IgD-negative memory B cell (primary cell): ENCODE measurements around the gene UBAP2L. TPM values are rescaled to one million over a fixed set of nuclear protein-coding genes. Genes with fewer than 3 reads are reported as not detected.

Experiments used
- H3K27ac Mint-ChIP-seq, 3 donors: one replicate each; pipeline ENCODE4 v1.8.0; 2020 to 2022; ENCODE audit warnings: mild to moderate bottlenecking in 3 of 3, mixed read lengths in 3 of 3, moderate library complexity in 1 of 3
- H3K27me3 Mint-ChIP-seq: one replicate; pipeline ENCODE4 v1.8.0; 2021; ENCODE audit warnings: mixed read lengths
- H3K36me3 Mint-ChIP-seq: one replicate; pipeline ENCODE4 v1.8.0; 2020; ENCODE audit warnings: mild to moderate bottlenecking, mixed read lengths
- H3K4me1 Mint-ChIP-seq, 3 donors: one replicate each; pipeline ENCODE4 v1.8.0; 2020 to 2022; ENCODE audit warnings: mixed read lengths in 3 of 3, mild to moderate bottlenecking in 1 of 3
- H3K4me3 Mint-ChIP-seq, 4 donors: one replicate each; pipeline ENCODE4 v1.8.0; 2020 to 2022; ENCODE audit warnings: mild to moderate bottlenecking in 4 of 4, mixed read lengths in 4 of 4, moderate library complexity in 3 of 4
- H3K9me3 Mint-ChIP-seq, 3 donors: one replicate each; pipeline ENCODE4 v1.8.0; 2020 to 2021; ENCODE audit warnings: mixed read lengths in 3 of 3, mild to moderate bottlenecking in 1 of 3
- polyA plus RNA-seq: library from polyadenylated mRNA; unstranded; fragments of 300-500 nt; fragmentation: Illumina TruSeq; gene quantifications from one replicate; pipeline ENCODE4 v1.2.3, GENCODE V29; 2021

The UBAP2L gene, protein sequence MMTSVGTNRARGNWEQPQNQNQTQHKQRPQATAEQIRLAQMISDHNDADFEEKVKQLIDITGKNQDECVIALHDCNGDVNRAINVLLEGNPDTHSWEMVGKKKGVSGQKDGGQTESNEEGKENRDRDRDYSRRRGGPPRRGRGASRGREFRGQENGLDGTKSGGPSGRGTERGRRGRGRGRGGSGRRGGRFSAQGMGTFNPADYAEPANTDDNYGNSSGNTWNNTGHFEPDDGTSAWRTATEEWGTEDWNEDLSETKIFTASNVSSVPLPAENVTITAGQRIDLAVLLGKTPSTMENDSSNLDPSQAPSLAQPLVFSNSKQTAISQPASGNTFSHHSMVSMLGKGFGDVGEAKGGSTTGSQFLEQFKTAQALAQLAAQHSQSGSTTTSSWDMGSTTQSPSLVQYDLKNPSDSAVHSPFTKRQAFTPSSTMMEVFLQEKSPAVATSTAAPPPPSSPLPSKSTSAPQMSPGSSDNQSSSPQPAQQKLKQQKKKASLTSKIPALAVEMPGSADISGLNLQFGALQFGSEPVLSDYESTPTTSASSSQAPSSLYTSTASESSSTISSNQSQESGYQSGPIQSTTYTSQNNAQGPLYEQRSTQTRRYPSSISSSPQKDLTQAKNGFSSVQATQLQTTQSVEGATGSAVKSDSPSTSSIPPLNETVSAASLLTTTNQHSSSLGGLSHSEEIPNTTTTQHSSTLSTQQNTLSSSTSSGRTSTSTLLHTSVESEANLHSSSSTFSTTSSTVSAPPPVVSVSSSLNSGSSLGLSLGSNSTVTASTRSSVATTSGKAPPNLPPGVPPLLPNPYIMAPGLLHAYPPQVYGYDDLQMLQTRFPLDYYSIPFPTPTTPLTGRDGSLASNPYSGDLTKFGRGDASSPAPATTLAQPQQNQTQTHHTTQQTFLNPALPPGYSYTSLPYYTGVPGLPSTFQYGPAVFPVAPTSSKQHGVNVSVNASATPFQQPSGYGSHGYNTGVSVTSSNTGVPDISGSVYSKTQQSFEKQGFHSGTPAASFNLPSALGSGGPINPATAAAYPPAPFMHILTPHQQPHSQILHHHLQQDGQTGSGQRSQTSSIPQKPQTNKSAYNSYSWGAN
- 60.6 TPM for polyA plus RNA-seq

DNA sequence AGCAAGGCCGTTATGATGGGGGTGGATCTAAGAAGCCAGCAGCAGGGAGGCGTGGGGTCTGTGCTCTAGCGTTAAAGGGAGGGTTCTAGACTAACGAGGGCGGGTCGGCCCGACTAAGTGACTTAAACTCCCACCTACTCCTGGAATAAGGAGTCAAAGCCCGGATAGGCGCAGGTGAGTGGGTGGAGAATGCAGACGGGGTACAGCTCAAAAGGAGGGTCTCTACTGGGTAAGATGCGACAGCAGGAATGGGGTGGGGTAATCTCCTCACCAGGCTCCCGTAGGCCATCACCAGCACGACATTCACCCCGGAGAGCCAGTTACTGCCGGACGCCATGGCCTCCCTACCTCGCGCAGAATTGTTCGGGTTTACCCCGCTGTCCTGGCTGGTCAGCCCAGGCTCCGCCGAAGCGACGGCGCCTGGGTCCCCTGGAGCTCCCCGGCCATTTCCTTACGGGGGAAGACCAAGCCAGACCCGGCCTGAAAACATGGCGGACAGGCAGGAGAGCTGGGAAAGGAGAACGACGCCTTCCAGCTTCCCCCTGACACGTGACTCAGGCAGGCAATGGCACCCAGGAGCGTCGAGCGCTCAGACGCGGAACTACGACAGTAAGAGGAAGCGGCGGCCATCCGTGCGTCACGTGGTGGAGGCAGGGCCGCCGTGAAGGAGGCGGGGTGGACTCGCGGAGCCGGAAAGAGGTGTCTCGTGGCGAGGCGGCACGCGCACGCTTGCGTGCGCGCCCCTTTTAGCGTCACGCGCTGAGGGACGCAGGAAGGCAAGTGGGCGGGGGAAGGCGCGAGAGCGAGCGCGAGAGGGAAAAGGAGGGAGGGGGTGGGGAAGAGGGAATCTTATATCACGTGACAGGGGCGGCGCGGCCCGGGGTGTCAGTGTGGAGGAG is at the start of gene UBAP2L:
Gene UBAP2L (plus strand): TSS at position 885 of the 899 bp plus-strand sequence. CDS start 4,169 bp downstream, outside the sequence.
- peaks cover 0 to 1% (median 0%) of the 10 kb centered on the region in 3 donors for H3K9me3 Mint-ChIP-seq
- peaks cover 30 to 55% (median 46%) of the 10 kb centered on the region in 3 donors for H3K4me1 Mint-ChIP-seq
- H3K27me3 Mint-ChIP-seq: no peaks in the 10 kb centered on the region
- H3K36me3 Mint-ChIP-seq: peaks cover 1% of the 10 kb centered on the region
- H3K27ac Mint-ChIP-seq: peak within 1 kb of the TSS; percentile 90 to 100 (median 93)
- peak within 1 kb of the TSS; percentile 84 to 99 (median 96) for H3K4me3 Mint-ChIP-seq

DNA sequence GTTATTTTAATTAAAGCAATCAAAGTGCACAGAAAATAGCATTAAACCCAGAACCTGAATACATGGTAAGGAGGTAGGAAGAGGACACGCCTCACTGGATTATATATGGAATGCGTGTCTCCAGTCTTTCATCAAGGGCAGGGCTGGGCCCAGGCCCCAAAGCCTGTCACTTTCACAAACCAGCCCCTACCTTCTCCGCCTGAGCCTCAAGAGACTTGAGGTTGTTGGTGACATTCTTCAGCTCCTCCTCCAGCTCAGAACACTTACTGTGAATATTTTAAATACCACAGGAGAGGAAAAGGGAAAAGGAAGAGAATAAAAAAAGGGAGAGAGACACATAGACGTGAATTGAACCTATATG is 49.6 kb upstream of the UBAP2L start:
- Mint-ChIP-seq H3K4me3 (no peak overlapping the region), H3K4me1 (peaks cover 10 to 16% (median 11%) of the 10 kb centered on the region in 3 donors), H3K27me3 (no peaks in the 10 kb centered on the region), H3K27ac (peak overlapping the region in 1 of 3 donors; percentile 78), H3K36me3 (no peaks in the 10 kb centered on the region), H3K9me3 (no peaks in the 10 kb centered on the region)

DNA sequence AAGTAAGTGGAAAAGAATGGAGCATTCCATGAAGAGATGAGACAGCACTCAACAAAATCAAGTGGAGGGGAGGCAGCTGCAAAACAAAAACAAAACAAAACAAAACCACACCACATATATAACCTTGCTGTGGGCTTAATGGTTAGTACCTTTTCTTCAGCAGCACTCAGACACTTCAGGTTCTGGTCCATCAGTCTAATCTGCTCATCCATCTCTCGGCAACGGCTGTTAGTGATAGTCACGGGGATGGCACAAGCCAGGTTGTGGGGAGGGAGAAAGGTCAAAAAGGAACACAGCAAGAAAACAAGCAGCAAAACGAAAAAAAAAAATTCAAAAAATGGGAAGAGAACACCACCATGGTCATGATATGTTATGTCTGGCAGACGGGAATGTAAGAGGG is 48.9 kb upstream of the UBAP2L start:
- Mint-ChIP-seq H3K4me1 (peaks cover 13 to 19% (median 14%) of the 10 kb centered on the region in 3 donors), H3K36me3 (peaks cover 2% of the 10 kb centered on the region), H3K27ac (peak overlapping the region in 1 of 3 donors; percentile 78), H3K27me3 (no peaks in the 10 kb centered on the region), H3K9me3 (no peaks in the 10 kb centered on the region), H3K4me3 (no peak overlapping the region)

DNA sequence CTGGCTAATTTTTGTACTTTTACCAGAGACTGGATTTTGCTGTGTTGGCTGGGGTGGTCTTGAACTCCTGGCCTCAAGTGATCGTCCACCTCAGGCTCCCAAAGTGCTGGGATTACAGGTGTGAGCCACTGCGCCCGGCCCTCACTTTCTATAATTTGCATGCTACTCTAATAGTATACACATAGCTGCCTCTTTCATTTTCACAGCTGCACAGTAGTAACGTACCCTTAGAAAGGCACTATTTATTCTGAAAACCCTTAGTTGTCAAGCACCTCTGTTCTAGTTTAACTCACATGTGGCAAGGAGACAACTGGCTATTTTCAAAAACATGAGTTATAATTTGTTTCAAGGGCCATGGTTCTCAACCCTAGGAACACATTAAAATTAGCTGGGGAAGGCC is 46.1 kb upstream of the UBAP2L start:
- Mint-ChIP-seq H3K4me1 (peaks cover 36 to 43% (median 39%) of the 10 kb centered on the region in 3 donors), H3K27ac (peak overlapping the region in 2 of 3 donors; percentile 25 to 69), H3K4me3 (peak overlapping the region in 1 of 4 donors; percentile 76), H3K9me3 (no peaks in the 10 kb centered on the region), H3K27me3 (no peaks in the 10 kb centered on the region), H3K36me3 (peaks cover 2% of the 10 kb centered on the region)

DNA sequence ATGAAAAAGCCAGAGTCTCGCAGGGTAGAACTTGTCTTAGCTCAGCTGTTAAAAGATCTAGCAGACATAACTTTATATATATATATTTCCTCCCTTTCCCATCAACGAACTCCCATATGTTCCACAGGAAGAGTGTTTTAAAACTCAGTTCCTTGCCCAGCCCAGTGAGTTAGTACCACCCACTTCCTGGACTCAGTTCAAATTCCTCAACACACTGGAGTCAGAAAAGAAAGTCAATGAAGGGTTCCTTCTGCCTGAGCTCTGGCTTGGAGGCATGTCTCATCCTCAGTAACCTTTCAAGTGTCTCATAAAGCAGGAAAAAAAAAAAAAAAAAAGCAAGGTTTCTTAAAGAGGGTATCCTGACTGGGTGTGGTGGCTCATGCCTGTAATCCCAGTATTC is 44.4 kb upstream of the UBAP2L start:
- Mint-ChIP-seq H3K9me3 (no peaks in the 10 kb centered on the region), H3K36me3 (peaks cover 2% of the 10 kb centered on the region), H3K4me3 (peak overlapping the region in 3 of 4 donors; percentile 0 to 66 (median 18)), H3K4me1 (peaks cover 53 to 55% (median 54%) of the 10 kb centered on the region in 3 donors), H3K27me3 (no peaks in the 10 kb centered on the region), H3K27ac (peak overlapping the region in 2 of 3 donors; percentile 25 to 53)

DNA sequence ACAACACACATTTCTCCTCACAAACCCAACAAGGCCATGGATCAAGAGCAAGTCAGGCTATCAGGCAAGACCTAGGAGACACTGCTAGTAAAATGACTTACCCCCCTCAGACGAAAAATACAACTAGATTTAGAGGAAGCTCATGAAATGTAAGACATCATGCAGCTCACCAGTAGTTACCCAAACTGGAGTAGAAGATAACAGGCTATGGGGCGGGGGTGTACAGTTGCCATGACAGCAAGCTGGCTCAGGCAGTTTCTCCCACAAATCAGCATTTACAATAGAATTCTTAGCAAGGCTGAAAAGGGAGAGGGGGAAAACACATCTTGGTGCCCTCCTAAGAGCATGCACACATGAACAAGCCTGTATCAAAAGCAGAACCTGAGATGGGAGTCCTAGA is 42.7 kb upstream of the UBAP2L start:
- no peaks in the 10 kb centered on the region for H3K27me3 Mint-ChIP-seq
- peak overlapping the region in 2 of 3 donors; percentile 65 to 99 for H3K27ac Mint-ChIP-seq
- H3K9me3 Mint-ChIP-seq: no peaks in the 10 kb centered on the region
- peaks cover 2% of the 10 kb centered on the region for H3K36me3 Mint-ChIP-seq
- peak overlapping the region; percentile 9 to 78 (median 61) for H3K4me3 Mint-ChIP-seq
- H3K4me1 Mint-ChIP-seq: peaks cover 52 to 60% (median 56%) of the 10 kb centered on the region in 3 donors

DNA sequence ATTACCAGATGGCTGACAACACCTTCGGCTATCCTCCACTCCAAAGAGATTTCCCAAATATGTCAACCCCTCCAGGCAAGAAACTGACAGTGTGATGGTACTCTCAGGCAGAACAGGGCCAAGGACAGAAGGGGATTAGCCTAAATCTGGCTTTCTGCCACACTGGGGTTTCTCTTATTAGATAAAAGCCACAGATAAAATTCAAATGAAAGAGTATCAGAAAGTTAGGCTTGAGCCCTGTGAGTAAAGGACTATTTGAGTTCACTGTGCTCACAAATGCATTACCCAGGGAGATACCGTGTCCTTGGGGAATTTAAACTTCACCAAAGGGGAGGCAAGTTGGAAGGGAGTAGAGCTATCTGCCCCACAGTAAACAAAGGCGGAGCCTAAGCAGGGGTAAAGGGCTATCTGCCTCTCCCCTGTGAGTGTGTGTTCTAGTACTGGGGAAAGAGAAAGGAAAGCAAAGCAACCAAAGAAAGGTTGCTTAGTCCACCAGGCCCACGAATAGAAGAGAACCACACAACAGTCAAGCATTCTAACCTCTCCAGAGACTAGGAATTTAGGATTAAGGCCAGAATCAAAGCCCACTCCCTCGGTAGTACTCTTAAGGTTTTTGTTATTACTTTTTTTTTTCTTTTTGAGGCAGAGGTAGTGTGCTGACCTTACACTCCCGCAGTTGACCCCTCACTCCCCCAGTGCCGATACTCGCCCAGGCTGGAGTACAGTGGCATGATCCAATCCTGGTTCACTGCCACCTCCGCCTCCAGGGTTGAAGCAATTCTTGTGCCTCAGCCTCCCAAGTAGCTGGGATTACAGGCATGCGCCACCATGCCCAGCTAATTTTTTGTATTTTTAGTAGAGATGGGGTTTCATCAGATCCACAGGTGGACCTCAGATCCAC is 41.6 kb upstream of the UBAP2L start:
- no peaks in the 10 kb centered on the region for H3K9me3 Mint-ChIP-seq
- H3K36me3 Mint-ChIP-seq: peaks cover 2% of the 10 kb centered on the region
- H3K27ac Mint-ChIP-seq: peak overlapping the region; percentile 93 to 99 (median 94)
- H3K4me1 Mint-ChIP-seq: peaks cover 52 to 62% (median 57%) of the 10 kb centered on the region in 3 donors
- no peaks in the 10 kb centered on the region for H3K27me3 Mint-ChIP-seq
- peak overlapping the region in 3 of 4 donors; percentile 92 to 100 (median 100) for H3K4me3 Mint-ChIP-seq

DNA sequence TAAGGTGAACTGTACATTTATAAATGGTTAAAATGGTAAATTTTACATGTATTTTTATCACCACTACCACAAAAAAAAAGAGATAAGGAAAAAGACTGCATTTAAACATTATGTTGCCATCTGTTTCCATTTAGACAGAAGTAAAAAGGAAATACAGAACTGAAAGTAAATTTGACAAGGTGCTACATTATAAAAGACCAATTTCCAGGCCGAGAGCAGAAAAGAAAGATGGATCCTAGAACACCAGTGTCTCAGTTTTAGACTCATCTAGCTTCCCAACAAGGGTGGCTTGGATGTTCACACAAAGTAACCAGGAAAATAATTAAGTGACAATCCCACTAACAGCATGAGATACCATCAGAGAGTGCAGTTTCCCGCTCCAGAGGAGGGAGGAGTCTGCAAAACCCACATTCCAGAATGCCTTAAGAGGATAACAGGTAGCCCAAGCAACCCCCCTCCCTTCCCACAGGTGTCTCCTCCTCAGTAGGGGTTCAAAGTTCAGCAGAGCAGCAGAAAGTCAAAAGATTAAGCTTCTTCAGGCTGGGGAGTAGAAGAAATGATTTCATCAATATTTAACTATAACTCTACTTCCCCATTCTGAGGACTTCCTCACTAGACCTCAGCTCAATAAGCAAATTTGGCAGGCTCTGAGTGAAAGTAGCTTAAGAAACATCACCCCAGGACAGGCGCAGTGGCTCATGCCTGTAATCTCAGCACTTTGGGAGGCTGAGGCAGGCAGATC is 40.6 kb upstream of the UBAP2L start:
- Mint-ChIP-seq H3K27me3 (no peaks in the 10 kb centered on the region), H3K4me3 (peak overlapping the region; percentile 92 to 100 (median 100)), H3K9me3 (no peaks in the 10 kb centered on the region), H3K4me1 (peaks cover 52 to 59% (median 52%) of the 10 kb centered on the region in 3 donors), H3K36me3 (peaks cover 2% of the 10 kb centered on the region), H3K27ac (peak overlapping the region; percentile 93 to 99 (median 94))

DNA sequence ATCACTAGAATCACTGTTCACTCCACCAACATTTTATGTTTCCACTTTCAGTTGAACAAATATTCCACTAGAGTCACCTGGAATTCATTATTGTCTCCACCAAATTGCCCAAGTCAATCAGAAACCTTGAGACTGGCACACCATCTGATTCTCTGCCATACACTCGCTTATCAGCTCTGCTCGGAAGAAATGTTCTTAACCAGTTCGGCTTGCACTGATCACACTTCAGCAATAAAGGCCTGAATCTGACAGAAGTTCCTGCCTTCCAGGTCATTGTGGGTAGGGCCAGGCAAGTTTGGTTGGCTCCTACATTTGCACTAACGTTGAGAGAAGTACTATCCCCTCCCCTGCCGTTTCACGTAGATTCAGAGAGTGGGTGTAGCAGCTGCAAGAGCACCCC is 38.8 kb upstream of the UBAP2L start:
- Mint-ChIP-seq H3K9me3 (no peaks in the 10 kb centered on the region), H3K4me1 (peaks cover 43 to 52% (median 45%) of the 10 kb centered on the region in 3 donors), H3K4me3 (peak overlapping the region; percentile 92 to 100 (median 100)), H3K27ac (peak overlapping the region; percentile 93 to 98 (median 98)), H3K36me3 (no peaks in the 10 kb centered on the region), H3K27me3 (no peaks in the 10 kb centered on the region)

DNA sequence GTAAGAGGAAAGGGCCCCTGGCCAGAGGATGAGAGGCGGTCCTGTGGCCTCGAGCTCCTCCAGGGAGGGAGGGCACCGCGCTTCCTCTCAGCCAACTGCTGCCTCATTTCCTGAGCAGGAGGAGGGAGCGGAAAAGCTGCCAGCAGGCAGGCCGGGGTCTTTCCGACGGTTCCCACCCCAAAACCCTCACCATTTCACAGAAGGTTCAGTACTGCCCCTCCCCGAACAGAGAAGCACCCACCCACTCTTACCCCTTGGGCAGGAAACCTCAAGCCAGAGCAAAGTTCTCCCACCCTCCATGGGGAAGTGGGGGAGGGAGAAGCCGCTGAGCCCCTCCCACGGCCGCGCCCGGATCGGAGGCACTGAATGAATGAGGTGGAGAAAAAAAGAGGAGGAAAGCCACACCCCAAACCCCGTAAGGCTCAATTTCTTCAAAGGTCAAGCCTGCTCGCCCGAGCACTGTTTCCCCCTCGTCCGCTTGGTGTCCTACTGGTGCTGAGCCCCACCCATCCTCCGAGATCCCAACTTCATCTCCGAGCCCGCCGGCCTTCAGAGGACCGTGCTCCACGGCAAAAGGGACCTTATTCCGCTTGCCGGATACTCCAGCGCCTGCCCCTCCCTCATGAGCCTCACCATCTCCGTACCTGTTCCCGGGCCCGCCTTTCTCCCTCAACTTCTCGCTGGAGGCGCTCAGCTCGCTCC is 38.3 kb upstream of the UBAP2L start:
- Mint-ChIP-seq H3K36me3 (no peaks in the 10 kb centered on the region), H3K4me3 (peak overlapping the region; percentile 92 to 100 (median 100)), H3K4me1 (peaks cover 37 to 46% (median 39%) of the 10 kb centered on the region in 3 donors), H3K27me3 (no peaks in the 10 kb centered on the region), H3K9me3 (no peaks in the 10 kb centered on the region), H3K27ac (peak overlapping the region; percentile 93 to 98 (median 98))

DNA sequence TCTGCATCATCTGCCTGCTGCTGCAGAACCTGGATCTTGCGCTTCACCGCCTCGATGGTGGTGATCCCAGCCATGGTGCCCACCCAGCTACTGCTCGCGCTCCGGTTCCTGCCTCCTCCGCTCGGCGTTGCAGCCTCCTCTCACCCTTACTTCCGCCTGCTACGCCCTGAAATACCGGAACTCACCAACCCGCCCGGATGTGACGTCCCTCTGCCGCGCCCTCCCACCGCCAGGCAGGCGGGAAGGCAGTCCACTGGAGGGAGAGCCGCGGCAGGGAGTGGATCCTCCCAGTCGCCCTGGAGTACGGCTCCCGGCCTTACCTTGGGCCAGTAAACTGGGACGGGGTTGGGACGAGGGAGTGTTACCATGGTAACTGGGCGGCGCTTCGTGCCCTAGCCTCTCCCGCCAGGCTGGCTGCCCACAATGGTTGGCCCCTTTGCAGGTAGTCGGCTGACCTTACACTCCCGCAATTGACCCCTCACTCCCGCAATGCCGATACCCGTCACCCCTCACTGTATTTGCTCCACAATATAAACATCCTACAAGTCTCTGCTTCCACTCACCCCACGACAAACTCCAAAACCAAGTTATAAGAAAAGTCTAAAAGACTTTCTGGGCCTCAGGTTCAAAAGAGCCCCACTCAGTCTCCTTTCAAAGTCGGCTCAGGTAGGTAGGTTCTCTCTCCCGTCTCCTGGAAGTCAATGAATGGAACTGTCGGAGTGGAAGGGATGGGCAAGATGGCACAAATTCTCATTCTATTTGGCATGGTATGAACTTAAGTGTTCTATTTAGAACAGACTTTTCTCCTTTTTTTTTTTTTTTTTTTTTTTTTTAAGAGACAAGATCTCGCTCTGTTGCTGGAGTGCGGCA is 37.5 kb upstream of the UBAP2L start:
- Mint-ChIP-seq H3K36me3 (no peaks in the 10 kb centered on the region), H3K4me3 (peak overlapping the region; percentile 92 to 100 (median 100)), H3K4me1 (peaks cover 29 to 38% (median 32%) of the 10 kb centered on the region in 3 donors), H3K9me3 (no peaks in the 10 kb centered on the region), H3K27me3 (peaks cover 3% of the 10 kb centered on the region), H3K27ac (peak overlapping the region; percentile 93 to 98 (median 98))
